Measurements from ENCODE around the gene CNTNAP2. TPM values are rescaled to one million over a fixed set of nuclear protein-coding genes. Genes with fewer than 3 reads are reported as not detected.

CNTNAP2 gene
- total RNA-seq, 2 experiments from 2014 or later = 0.14 TPM; not detected in 1

DNA sequence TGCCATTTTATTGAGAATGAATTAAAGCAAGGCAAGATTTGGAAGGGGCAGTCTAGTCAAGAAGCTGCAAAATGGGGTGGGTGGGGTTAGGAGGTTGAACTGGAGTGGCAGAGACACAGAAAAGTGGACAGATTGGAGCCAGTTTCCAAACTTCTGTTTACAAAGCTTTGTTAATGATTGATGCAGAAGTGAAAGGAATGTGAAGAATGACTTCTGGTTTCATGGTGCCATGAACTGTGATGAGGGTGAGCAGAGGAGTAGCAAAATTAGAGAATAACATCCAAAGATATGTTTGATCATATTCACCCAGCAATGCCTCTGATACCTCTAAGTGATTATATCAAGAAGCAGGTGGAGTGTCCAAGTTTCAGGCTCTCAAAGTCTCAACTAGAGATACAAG, 1356.0 kb downstream of the CNTNAP2 start:
- peaks cover 10% of the 10 kb centered on the region for H3K9me3 Mint-ChIP-seq
- CTCF ChIA-PET = interaction anchor here (0.6 kb wide), 1 partner anchor 74 kb away, joined by 3 read pairs; no protein-coding TSS in a partner anchor
- no peak for DNase-seq
- H3K4me1 Mint-ChIP-seq (ENCODE audit: low read depth) = no peaks in the 10 kb centered on the region
- H3K36me3 Mint-ChIP-seq (ENCODE audit: low read depth) = no peaks in the 10 kb centered on the region
- no peak overlapping the region for H3K4me3 Mint-ChIP-seq
- intact Hi-C loops (cut with micrococcal nuclease) = no loop called here
- no peaks in the 10 kb centered on the region for H3K27me3 Mint-ChIP-seq (ENCODE audit: low read depth)
- no peak overlapping the region for H3K27ac Mint-ChIP-seq

DNA sequence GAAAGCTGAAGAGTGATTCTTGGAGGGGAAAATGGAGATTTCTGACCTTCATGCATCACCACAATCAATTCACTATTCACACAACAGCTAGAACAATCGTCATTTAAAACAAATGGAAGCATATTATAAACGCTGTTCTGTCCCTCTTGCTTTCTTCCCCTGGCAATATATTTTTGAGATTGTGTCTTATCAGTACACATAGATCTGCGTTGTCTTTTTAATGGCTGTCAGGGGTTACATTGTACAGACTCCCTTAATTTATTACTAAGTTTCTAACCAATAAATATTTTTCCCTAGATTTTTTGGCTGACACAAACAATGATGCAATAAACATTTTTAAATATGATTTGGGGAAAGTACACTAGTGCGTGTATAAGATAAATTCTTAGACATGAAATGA, 1358.3 kb downstream of the CNTNAP2 start:
- no peak overlapping the region for H3K4me3 Mint-ChIP-seq
- no peaks in the 10 kb centered on the region for H3K4me1 Mint-ChIP-seq (ENCODE audit: low read depth)
- H3K36me3 Mint-ChIP-seq (ENCODE audit: low read depth) = no peaks in the 10 kb centered on the region
- DNase-seq = no peak
- intact Hi-C loops (cut with micrococcal nuclease) = no loop called here
- CTCF ChIA-PET = no interaction called here
- H3K27me3 Mint-ChIP-seq (ENCODE audit: low read depth) = no peaks in the 10 kb centered on the region
- peaks cover 7% of the 10 kb centered on the region for H3K9me3 Mint-ChIP-seq
- no peak overlapping the region for H3K27ac Mint-ChIP-seq

DNA sequence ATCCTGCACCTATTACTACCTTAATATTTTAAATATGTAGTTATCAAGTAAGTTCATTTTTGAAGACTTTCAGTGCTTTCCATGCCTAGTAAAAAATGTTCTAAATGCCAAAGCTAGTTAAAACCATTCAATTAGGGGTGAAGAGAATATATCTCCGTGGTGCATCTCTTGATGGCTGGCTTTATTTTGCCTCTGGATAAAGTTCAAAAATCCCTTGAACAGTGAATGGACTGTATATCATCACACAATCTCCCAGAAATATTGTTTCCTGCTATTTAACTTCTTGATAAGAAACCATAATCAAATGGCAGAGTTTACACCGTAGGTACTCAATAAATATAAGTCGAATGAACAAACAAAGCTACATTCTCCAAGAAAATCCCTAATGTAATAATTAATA, 1360.9 kb downstream of the CNTNAP2 start:
- intact Hi-C loops (cut with micrococcal nuclease) = no loop called here
- H3K4me3 Mint-ChIP-seq = no peak overlapping the region
- H3K4me1 Mint-ChIP-seq (ENCODE audit: low read depth) = no peaks in the 10 kb centered on the region
- peaks cover 5% of the 10 kb centered on the region for H3K9me3 Mint-ChIP-seq
- DNase-seq = no peak
- no peaks in the 10 kb centered on the region for H3K36me3 Mint-ChIP-seq (ENCODE audit: low read depth)
- CTCF ChIA-PET = interaction anchor here (0.6 kb wide), 1 partner anchor 43 kb away, joined by 3 read pairs; no protein-coding TSS in a partner anchor
- no peak overlapping the region for H3K27ac Mint-ChIP-seq
- no peaks in the 10 kb centered on the region for H3K27me3 Mint-ChIP-seq (ENCODE audit: low read depth)

DNA sequence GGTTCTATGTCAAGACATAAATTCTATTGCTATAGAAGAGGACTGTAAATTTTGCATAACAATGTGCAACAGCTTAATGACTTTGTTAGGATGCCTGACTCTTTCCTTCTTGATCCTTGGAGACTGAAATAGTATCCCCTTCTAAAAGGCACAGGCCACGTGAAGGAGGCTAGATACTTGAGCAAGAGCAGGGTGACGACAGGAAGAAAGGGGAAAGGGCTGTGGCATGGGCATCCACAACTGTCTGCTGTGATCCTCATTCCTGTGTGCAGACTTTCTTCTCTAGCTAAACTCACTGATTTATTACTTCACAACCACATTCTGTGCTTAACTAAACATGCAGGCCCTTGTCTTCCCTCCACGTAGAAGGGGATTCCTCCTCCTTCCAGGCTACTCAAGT, 1362.2 kb downstream of the CNTNAP2 start:
- CTCF ChIA-PET = no interaction called here
- Mint-ChIP-seq H3K27ac (no peak overlapping the region), H3K36me3 (ENCODE audit: low read depth) (no peaks in the 10 kb centered on the region), H3K4me1 (ENCODE audit: low read depth) (no peaks in the 10 kb centered on the region), H3K4me3 (no peak overlapping the region), H3K9me3 (peaks cover 5% of the 10 kb centered on the region), H3K27me3 (ENCODE audit: low read depth) (no peaks in the 10 kb centered on the region)
- DNase-seq = no peak
- intact Hi-C loops (cut with micrococcal nuclease) = no loop called here

DNA sequence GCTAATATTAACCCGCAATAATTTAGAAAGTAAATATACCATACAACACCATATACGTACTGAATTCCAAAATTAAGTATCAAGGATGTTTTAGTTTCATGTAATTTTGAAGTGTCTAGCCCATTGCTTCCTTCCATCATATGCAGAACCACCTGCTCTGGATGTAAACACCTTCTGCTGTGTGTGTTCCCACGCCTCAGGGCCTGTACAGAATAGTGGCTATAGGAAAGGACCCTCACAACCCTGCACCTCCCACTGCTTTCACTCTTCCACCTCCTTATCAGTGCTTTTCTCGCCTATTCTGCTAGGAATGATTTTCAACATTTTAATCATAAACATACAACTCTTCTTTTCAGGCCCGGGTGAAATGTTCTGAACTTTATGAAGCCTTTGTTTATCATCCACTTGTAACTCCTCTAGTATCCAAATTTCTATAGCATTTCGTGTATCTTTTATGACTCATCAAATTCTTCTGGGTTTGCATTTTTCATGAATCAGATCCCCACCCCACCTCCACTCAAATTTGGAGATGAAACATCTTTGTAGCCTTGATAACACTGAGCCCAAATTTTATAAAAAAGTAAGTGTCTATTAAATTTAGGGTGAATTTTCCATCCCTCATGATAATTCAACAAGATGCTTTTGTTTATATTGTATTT, 1367.2 kb downstream of the CNTNAP2 start:
- H3K27me3 Mint-ChIP-seq (ENCODE audit: low read depth) = no peaks in the 10 kb centered on the region
- peaks cover 2% of the 10 kb centered on the region for H3K9me3 Mint-ChIP-seq
- CTCF ChIA-PET = no interaction called here
- H3K27ac Mint-ChIP-seq = no peak overlapping the region
- DNase-seq = no peak
- no peaks in the 10 kb centered on the region for H3K36me3 Mint-ChIP-seq (ENCODE audit: low read depth)
- intact Hi-C loops (cut with micrococcal nuclease) = no loop called here
- H3K4me1 Mint-ChIP-seq (ENCODE audit: low read depth) = no peaks in the 10 kb centered on the region
- H3K4me3 Mint-ChIP-seq = no peak overlapping the region

DNA sequence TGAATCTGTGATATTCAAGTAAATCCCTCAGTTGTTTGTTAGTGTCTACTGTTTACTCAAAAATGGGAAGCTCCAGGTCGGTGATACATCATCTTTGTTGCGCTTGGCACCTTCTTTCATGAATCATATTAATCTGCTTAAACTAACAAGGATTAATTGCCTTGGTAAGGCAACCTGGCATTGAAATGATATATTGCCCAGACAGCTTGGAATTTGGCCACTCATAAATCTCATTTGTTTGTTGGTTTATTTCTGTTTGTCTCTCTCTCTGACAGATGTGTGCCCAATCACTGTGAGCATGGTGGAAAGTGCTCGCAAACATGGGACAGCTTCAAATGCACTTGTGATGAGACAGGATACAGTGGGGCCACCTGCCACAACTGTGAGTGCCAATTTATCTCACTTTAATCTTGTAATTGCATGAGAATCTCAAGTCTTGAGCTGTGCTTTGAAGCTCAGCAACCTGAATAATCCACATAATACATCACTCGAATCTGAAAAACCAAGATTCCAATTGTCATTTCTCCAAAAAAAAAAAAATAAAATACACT, 1369.1 kb downstream of the CNTNAP2 start:
- no peak for DNase-seq
- intact Hi-C loops (cut with micrococcal nuclease) = no loop called here
- Mint-ChIP-seq H3K4me3 (no peak overlapping the region), H3K36me3 (ENCODE audit: low read depth) (no peaks in the 10 kb centered on the region), H3K9me3 (peaks cover 2% of the 10 kb centered on the region), H3K27ac (no peak overlapping the region), H3K4me1 (ENCODE audit: low read depth) (no peaks in the 10 kb centered on the region), H3K27me3 (ENCODE audit: low read depth) (no peaks in the 10 kb centered on the region)
- CTCF ChIA-PET = interaction anchor here (0.6 kb wide), 1 partner anchor 111 kb away, joined by 3 read pairs; no protein-coding TSS in a partner anchor

DNA sequence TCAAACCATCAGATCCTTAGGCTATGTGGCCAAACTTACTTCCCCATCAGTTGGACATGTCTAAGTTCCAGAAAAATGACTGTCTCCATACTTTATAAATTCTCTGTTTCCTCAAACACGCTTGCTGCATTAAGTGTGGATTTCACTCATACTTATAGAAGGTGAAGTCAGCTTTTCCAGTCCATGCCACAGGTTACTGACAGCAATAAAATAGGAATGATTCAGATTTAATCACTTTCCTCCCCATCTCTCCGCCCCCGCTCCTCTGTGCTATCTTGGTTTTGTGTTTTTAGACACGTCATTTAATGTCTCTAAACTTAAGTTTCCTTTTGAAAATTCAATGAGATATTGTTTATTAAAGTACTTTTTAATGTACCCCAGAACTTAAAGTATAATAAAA, 1376.0 kb downstream of the CNTNAP2 start:
- CTCF ChIA-PET = no interaction called here
- Mint-ChIP-seq H3K36me3 (ENCODE audit: low read depth) (no peaks in the 10 kb centered on the region), H3K9me3 (no peaks in the 10 kb centered on the region), H3K4me3 (no peak overlapping the region), H3K27ac (no peak overlapping the region), H3K27me3 (ENCODE audit: low read depth) (no peaks in the 10 kb centered on the region), H3K4me1 (ENCODE audit: low read depth) (no peaks in the 10 kb centered on the region)
- intact Hi-C loops (cut with micrococcal nuclease) = no loop called here
- no peak for DNase-seq

DNA sequence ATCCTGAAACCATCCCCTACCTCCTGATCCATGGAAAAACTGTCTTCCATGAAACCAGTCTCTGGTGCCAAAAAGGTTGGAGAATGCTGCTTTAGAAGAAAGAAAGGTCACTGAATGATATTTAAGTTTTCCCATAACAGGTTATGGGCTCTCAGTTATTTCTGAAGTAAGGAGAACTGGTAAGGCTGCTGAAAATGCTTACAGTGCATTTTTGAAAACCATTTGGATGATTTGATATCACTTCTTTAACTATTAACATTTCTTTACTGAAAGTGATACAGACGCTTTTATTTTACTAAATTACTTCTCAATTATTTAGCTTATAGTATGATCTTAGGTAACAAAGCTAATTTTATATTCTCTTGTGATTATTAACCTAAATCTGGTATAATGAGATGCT, 1379.6 kb downstream of the CNTNAP2 start:
- H3K36me3 Mint-ChIP-seq (ENCODE audit: low read depth) = no peaks in the 10 kb centered on the region
- intact Hi-C loops (cut with micrococcal nuclease) = no loop called here
- H3K4me3 Mint-ChIP-seq = no peak overlapping the region
- DNase-seq = no peak
- CTCF ChIA-PET = no interaction called here
- H3K4me1 Mint-ChIP-seq (ENCODE audit: low read depth) = no peaks in the 10 kb centered on the region
- no peaks in the 10 kb centered on the region for H3K9me3 Mint-ChIP-seq
- H3K27me3 Mint-ChIP-seq (ENCODE audit: low read depth) = no peaks in the 10 kb centered on the region
- H3K27ac Mint-ChIP-seq = no peak overlapping the region

DNA sequence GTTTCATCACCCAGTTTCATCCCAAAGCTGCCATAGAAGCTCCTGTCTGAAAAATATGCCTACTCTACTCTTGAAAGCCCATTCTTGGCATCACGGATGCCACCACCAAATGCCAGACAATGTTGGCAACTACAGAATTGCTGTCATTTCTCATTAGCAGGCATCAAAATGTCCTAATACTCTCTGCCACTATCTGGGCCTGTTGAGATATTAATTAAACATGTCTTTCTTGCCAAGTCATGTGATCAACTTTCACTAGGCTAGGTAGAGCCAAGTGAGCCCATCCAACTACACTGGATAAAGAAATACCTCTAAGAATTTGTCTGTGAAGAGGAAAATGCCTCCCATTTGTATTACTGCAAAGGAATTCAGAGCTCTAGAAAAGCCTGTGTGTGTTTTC, 1380.6 kb downstream of the CNTNAP2 start:
- H3K27me3 Mint-ChIP-seq (ENCODE audit: low read depth) = no peaks in the 10 kb centered on the region
- DNase-seq = no peak
- H3K4me3 Mint-ChIP-seq = no peak overlapping the region
- H3K36me3 Mint-ChIP-seq (ENCODE audit: low read depth) = no peaks in the 10 kb centered on the region
- no peaks in the 10 kb centered on the region for H3K4me1 Mint-ChIP-seq (ENCODE audit: low read depth)
- intact Hi-C loops (cut with micrococcal nuclease) = no loop called here
- H3K9me3 Mint-ChIP-seq = no peaks in the 10 kb centered on the region
- CTCF ChIA-PET = no interaction called here
- H3K27ac Mint-ChIP-seq = no peak overlapping the region

DNA sequence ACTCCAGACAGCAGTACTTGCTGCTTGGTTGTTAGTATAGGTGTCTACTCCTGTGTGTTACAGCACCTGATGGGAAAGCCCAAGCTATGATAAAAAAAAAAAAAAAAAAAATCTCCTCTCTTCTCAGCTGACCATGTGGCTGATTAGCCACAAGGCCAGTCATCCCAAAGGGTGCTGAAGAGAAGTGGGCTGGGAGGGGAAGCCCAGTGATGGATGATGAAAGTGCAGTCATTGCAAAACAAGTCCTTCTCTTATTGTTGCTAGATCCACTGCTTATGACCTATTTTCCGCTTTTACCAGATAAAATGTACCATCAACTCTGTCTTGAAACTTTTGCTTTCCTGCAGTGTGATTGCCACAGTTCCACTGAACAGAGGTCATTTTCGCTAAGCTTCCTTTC, 1381.5 kb downstream of the CNTNAP2 start:
- CTCF ChIA-PET = no interaction called here
- H3K9me3 Mint-ChIP-seq = no peaks in the 10 kb centered on the region
- DNase-seq = no peak
- no peaks in the 10 kb centered on the region for H3K27me3 Mint-ChIP-seq (ENCODE audit: low read depth)
- no peaks in the 10 kb centered on the region for H3K4me1 Mint-ChIP-seq (ENCODE audit: low read depth)
- intact Hi-C loops (cut with micrococcal nuclease) = no loop called here
- H3K4me3 Mint-ChIP-seq = no peak overlapping the region
- no peak overlapping the region for H3K27ac Mint-ChIP-seq
- H3K36me3 Mint-ChIP-seq (ENCODE audit: low read depth) = no peaks in the 10 kb centered on the region

DNA sequence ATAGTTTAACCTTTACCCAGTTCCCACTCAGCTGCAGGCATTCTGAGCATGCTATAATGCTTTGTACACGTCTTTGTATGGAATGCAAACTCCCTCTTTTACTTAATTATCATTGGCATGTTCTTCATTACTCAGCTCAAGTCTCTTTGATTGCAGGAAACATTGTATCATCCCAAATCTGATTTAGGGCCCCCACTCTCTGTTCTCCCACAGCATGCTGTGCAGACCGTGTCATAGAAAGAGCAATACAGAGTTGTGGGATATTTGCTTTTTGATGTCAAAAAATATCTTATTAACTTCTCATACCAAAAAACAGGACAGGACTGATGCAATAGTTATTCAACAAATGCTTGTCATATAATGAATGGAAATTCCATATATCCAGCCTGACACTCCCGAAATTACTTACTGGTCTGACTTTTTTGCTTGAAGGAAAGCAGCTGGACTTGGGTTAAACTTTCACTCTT, 1392.5 kb downstream of the CNTNAP2 start:
- Mint-ChIP-seq H3K36me3 (ENCODE audit: low read depth) (no peaks in the 10 kb centered on the region), H3K4me3 (no peak overlapping the region), H3K27me3 (ENCODE audit: low read depth) (no peaks in the 10 kb centered on the region), H3K27ac (no peak overlapping the region), H3K4me1 (ENCODE audit: low read depth) (no peaks in the 10 kb centered on the region), H3K9me3 (peaks cover 2% of the 10 kb centered on the region)
- intact Hi-C loops (cut with micrococcal nuclease) = no loop called here
- CTCF ChIA-PET = no interaction called here
- DNase-seq = no peak

DNA sequence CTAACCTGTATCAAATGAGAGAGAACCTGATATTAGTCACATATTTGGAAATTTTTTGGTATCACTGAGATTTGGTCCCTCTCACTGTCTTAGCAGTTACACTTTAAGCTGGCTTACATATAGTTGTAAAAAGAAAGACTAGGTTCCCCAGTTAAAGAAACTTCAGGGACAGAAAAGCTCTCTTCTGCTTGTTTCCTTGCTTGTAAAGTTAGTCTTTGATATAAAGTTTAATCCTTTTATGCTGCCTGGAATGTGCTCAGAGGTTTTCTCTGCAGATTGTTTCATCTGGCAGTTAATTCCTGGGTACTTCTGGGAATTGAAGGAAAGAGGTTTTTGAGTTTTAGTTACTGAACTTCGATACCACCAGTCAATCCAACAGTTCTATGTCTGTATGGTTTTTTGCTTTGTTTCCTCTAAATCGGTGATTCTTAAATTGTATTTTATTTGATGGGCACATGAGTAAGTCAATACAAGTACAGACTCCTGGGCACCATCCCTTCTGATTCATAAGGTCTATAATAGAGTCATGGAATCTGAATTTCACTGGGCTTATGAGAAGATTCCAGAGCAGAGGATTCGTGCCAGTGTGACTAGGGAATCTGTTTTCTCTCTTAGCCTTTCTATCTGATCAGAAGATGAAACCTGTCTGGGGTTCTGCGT, 1393.1 kb downstream of the CNTNAP2 start:
- Mint-ChIP-seq H3K4me1 (ENCODE audit: low read depth) (no peaks in the 10 kb centered on the region), H3K9me3 (peaks cover 2% of the 10 kb centered on the region), H3K27me3 (ENCODE audit: low read depth) (no peaks in the 10 kb centered on the region), H3K27ac (no peak overlapping the region), H3K36me3 (ENCODE audit: low read depth) (no peaks in the 10 kb centered on the region), H3K4me3 (no peak overlapping the region)
- intact Hi-C loops (cut with micrococcal nuclease) = no loop called here
- DNase-seq = no peak
- CTCF ChIA-PET = no interaction called here

DNA sequence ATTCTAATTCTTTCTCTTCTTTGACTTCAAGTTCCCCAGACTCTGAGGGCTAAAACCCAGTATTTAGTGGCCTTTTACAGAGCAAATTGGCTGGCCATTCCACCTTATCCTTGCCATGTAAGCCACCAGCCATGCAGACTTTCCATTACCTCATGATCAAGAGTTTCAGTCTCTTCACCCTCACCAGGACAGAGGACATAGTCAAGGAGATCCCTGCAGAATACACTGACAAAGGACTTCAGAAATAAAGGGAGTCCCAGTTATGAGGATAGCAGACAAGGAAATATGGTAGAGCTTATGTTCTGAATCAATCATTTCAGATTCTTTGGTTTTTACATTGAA, 1393.6 kb downstream of the CNTNAP2 start:
- Mint-ChIP-seq H3K4me1 (ENCODE audit: low read depth) (no peaks in the 10 kb centered on the region), H3K27ac (no peak overlapping the region), H3K9me3 (peaks cover 2% of the 10 kb centered on the region), H3K4me3 (no peak overlapping the region), H3K27me3 (ENCODE audit: low read depth) (no peaks in the 10 kb centered on the region), H3K36me3 (ENCODE audit: low read depth) (no peaks in the 10 kb centered on the region)
- CTCF ChIA-PET = no interaction called here
- DNase-seq = no peak
- intact Hi-C loops (cut with micrococcal nuclease) = no loop called here
